Suprapubic skin (tissue), 3 donors: ENCODE data around the gene CALR3.

Experiments used
- POLR2A ChIP-seq, 2 donors: fragments of 450-650 bp; IDR thresholded peaks; one replicate each; pipeline ENCODE4 v1.6.1; 2017; ENCODE audit warnings: antibody characterized with exemption in 2 of 2, mild to moderate bottlenecking in 2 of 2, moderate library complexity in 2 of 2
- TF ChIP-seq, protein P1 (sequence below), 2 donors: fragments of 200-600 bp in 1 of 2; fragments of 450-650 bp in 1 of 2; sonication (generic) in 1 of 2; IDR thresholded peaks; one replicate each; pipeline ENCODE4 v1.5.1; 2016 to 2019; ENCODE audit warnings: antibody characterized with exemption in 2 of 2, mild to moderate bottlenecking in 1 of 2, moderate library complexity in 1 of 2

DNA sequence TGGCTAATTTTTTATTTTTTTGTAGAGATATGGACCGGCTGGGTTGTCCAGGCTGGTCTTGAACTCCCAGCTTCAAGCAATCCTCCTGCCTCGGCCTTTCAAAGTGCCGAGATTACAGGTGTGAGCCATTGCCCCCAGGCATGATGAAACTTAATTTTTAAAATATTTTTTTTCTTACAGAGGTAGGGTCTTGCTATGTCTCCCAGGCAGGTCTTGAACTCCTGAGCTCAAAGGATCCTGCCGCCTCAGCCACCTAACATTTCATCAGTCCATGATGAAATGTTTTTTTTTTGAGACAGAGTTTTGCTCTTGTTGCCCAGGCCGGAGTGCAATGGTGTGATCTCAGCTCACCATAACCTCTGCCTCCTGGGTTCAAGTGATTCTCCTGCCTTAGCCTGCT is 12.6 kb upstream of the CALR3 start:
- TF ChIP-seq, protein P1, sequence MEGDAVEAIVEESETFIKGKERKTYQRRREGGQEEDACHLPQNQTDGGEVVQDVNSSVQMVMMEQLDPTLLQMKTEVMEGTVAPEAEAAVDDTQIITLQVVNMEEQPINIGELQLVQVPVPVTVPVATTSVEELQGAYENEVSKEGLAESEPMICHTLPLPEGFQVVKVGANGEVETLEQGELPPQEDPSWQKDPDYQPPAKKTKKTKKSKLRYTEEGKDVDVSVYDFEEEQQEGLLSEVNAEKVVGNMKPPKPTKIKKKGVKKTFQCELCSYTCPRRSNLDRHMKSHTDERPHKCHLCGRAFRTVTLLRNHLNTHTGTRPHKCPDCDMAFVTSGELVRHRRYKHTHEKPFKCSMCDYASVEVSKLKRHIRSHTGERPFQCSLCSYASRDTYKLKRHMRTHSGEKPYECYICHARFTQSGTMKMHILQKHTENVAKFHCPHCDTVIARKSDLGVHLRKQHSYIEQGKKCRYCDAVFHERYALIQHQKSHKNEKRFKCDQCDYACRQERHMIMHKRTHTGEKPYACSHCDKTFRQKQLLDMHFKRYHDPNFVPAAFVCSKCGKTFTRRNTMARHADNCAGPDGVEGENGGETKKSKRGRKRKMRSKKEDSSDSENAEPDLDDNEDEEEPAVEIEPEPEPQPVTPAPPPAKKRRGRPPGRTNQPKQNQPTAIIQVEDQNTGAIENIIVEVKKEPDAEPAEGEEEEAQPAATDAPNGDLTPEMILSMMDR (IDR thresholded peaks at IDR 0.05): no peak
- TF ChIP-seq POLR2A (IDR thresholded peaks at IDR 0.05): no peak
